Articular chondrocyte of knee joint (primary cell): Measurements from ENCODE around the gene CASP10. TPM values are rescaled to one million over a fixed set of nuclear protein-coding genes. Genes with fewer than 3 reads are reported as not detected.

Experiments
- small RNA-seq: library from RNA; depleted of rRNA; stranded (forward); fragments of <200 nt; gene quantifications from one replicate; pipeline ENCODE3, GENCODE V24; 2012
- total RNA-seq: library from RNA; depleted of rRNA; stranded (reverse); fragments of >200 nt; gene quantifications from 2 replicates; pipeline ENCODE4 v1.2.3, GENCODE V29; 2012

The CASP10 gene, protein sequence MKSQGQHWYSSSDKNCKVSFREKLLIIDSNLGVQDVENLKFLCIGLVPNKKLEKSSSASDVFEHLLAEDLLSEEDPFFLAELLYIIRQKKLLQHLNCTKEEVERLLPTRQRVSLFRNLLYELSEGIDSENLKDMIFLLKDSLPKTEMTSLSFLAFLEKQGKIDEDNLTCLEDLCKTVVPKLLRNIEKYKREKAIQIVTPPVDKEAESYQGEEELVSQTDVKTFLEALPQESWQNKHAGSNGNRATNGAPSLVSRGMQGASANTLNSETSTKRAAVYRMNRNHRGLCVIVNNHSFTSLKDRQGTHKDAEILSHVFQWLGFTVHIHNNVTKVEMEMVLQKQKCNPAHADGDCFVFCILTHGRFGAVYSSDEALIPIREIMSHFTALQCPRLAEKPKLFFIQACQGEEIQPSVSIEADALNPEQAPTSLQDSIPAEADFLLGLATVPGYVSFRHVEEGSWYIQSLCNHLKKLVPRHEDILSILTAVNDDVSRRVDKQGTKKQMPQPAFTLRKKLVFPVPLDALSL
- 0.52 and 0.86 TPM in 2 replicates for total RNA-seq

DNA sequence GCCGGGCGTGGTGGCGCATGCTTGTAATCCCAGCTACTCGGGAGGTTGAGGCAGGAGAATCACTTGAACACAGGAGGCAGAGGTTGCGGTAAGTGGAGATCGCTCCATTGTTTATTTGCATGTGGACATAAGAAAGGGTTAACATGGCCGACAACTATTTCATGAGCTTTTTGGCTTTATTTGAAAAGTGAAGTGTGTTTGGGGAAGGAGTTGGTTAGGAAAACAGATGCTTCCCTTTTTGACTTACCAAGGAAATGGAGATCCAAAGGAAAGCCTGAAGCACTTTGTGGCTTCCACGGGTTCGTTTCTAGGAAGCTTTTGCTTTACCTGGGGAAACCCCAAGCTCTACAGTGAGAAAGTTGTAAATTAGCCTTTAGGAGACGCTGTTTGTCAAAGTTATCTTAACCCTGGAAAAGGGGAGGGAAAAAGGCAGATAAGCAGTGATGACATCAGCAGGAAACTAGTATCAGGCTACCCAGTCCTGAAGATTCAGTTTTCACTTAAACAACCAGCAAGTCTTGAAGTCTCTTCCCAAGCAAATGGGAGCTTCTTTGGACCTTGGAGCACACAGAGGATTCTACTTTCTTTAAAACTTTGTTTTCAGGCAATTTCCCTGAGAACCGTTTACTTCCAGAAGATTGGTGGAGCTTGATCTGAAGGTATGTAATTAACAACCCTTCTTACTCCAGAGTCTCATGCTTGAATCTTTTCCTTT lies at the start of gene CASP10:
Gene CASP10 (plus strand): TSS at position 492 of the 715 bp plus-strand sequence. CDS start 2,637 bp downstream, outside the sequence.

DNA sequence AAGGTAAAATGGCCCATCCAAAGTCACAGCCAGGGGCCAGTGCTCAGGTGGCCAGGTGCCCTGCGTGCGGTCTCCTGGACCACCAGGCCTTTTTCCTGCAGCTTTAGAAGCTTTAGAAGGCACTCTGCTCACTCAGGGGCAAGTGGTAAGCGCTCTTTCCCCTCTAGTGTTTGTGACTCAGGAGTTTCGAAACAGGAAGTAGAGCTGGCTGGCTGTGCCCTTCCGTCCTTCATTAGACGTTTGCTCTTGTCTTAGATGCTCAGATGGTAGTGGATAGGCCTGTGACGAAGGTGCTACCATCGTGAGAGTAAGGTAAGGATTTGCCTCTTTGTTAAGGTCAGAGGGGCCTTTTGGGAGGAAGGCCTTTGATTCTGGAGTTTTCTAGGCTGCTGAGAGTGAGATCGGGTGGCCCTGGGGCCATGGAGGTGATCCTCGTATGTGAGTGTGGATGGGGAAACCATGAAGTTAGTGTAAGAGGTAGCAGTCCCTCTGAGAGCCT lies 77.4 kb downstream of the CASP10 start, which contains the start of gene CASP8:
Gene CASP8 (plus strand): TSS at position 235 of the 499 bp plus-strand sequence. CDS start 5,951 bp downstream, outside the sequence.

Small RNA genes within 50 kb of the gene (small RNA-seq; reads per million reads assigned to genes)
- gene AC007283.2 (not detected), gene MTND4LP13 (not detected), gene RNU7-45P (not detected)

Other genes with a start within 250 kb of the CASP10 start
- gene ORC2, start 219.5 kb upstream of the CASP10 start, total RNA-seq = 15.3 and 18.7 TPM in 2 replicates
- 15.7 and 19.1 TPM in 2 replicates for gene HYCC2, start 111.5 kb upstream of the CASP10 start, total RNA-seq
- gene NDUFB3, start 111.1 kb upstream of the CASP10 start, total RNA-seq = 47.2 and 58.8 TPM in 2 replicates
- gene CFLAR, start 67.0 kb upstream of the CASP10 start, total RNA-seq = 93.2 and 104 TPM in 2 replicates
- gene CASP8, start 77.4 kb downstream of the CASP10 start, total RNA-seq = 23.8 and 29.2 TPM in 2 replicates
- 2.5 and 2.9 TPM in 2 replicates for gene FLACC1, start 174.2 kb downstream of the CASP10 start, total RNA-seq